ENCODE data around the gene FOXN3.

The FOXN3 gene

GRCh38 chr14:89319687-89320086 is 97.3 kb downstream of the FOXN3 start:
- H3K4me3 ChIP-seq (ENCODE audit: low read depth, low read length), result no peak overlapping the region
- DNase-seq (ENCODE audit: low read depth), result no peak

GRCh38 chr14:89317051-89317691 is 99.9 kb downstream of the FOXN3 start:
- no peak overlapping the region for H3K4me3 ChIP-seq (ENCODE audit: low read depth, low read length)

GRCh38 chr14:89315493-89316470 is 101.3 kb downstream of the FOXN3 start:
- DNase-seq (ENCODE audit: low read depth), result no peak
- H3K4me3 ChIP-seq (ENCODE audit: low read depth, low read length), result no peak overlapping the region

More at GRCh38 chr14:89317051-89317691, 99.9 kb downstream of the FOXN3 start:
- DNase-seq (ENCODE audit: low read depth), result no peak

- no peak for DNase-seq (ENCODE audit: low read depth)
- no peak overlapping the region for H3K4me3 ChIP-seq (ENCODE audit: low read depth, low read length)
These were observed 102.8 kb downstream of the FOXN3 start for GRCh38 chr14:89314274-89314673.

- no peak for DNase-seq (ENCODE audit: low read depth)
- H3K4me3 ChIP-seq (ENCODE audit: low read depth, low read length), result no peak overlapping the region
These were observed 104.1 kb downstream of the FOXN3 start for GRCh38 chr14:89312932-89313331.

GRCh38 chr14:89310211-89310610 is 106.8 kb downstream of the FOXN3 start:
- H3K4me3 ChIP-seq (ENCODE audit: low read depth, low read length), result no peak overlapping the region
- DNase-seq (ENCODE audit: low read depth), result no peak

- DNase-seq (ENCODE audit: low read depth), result no peak
- H3K4me3 ChIP-seq (ENCODE audit: low read depth, low read length), result no peak overlapping the region
These were observed 107.3 kb downstream of the FOXN3 start for GRCh38 chr14:89309670-89310177.

GRCh38 chr14:89308232-89308959 is 108.6 kb downstream of the FOXN3 start:
- H3K4me3 ChIP-seq (ENCODE audit: low read depth, low read length), result no peak overlapping the region
- no peak for DNase-seq (ENCODE audit: low read depth)

- H3K4me3 ChIP-seq (ENCODE audit: low read depth, low read length), result no peak overlapping the region
- DNase-seq (ENCODE audit: low read depth), result no peak
These were observed 109.6 kb downstream of the FOXN3 start for GRCh38 chr14:89307409-89307808.

GRCh38 chr14:89304972-89305703 is 111.9 kb downstream of the FOXN3 start:
- DNase-seq (ENCODE audit: low read depth), result no peak
- no peak overlapping the region for H3K4me3 ChIP-seq (ENCODE audit: low read depth, low read length)

GRCh38 chr14:89304561-89304960 is 112.5 kb downstream of the FOXN3 start:
- no peak for DNase-seq (ENCODE audit: low read depth)
- no peak overlapping the region for H3K4me3 ChIP-seq (ENCODE audit: low read depth, low read length)

- peak overlapping the region; percentile 27 for H3K4me3 ChIP-seq (ENCODE audit: low read depth, low read length)
- peak; percentile 71 for DNase-seq (ENCODE audit: low read depth)
These were observed 113.3 kb downstream of the FOXN3 start for GRCh38 chr14:89303456-89304435.

- DNase-seq (ENCODE audit: low read depth), result no peak
- H3K4me3 ChIP-seq (ENCODE audit: low read depth, low read length), result no peak overlapping the region
These were observed 114.6 kb downstream of the FOXN3 start for GRCh38 chr14:89302396-89302950.

GRCh38 chr14:89299587-89299986 is 117.4 kb downstream of the FOXN3 start:
- H3K4me3 ChIP-seq (ENCODE audit: low read depth, low read length), result no peak overlapping the region
- DNase-seq (ENCODE audit: low read depth), result no peak

GRCh38 chr14:89298056-89298834 is 118.8 kb downstream of the FOXN3 start:
- no peak for DNase-seq (ENCODE audit: low read depth)

GRCh38 chr14:89296281-89296745 is 120.7 kb downstream of the FOXN3 start:
- no peak overlapping the region for H3K4me3 ChIP-seq (ENCODE audit: low read depth, low read length)
- no peak for DNase-seq (ENCODE audit: low read depth)

More at GRCh38 chr14:89298056-89298834, 118.8 kb downstream of the FOXN3 start:
- no peak overlapping the region for H3K4me3 ChIP-seq (ENCODE audit: low read depth, low read length)

GRCh38 chr14:89294872-89295271 is 122.2 kb downstream of the FOXN3 start:
- H3K4me3 ChIP-seq (ENCODE audit: low read depth, low read length), result no peak overlapping the region
- no peak for DNase-seq (ENCODE audit: low read depth)
